SK-MEL-5 (cell line): ENCODE results near the gene TENM4. TPM values are rescaled to one million over a fixed set of nuclear protein-coding genes. Genes with fewer than 3 reads are reported as not detected.
"Not testable (repeated sequence)": the region's sequence is repeated elsewhere in the genome, so short reads cannot be mapped to it uniquely, and the experiment has no call there.

Experiments
- DNase-seq: peaks from one replicate; pipeline ENCODE4 v3.0.0-alpha.2; 2016; ENCODE audit warnings: low read depth, low spot score
- in situ Hi-C: cut with HindIII; loops from 2 replicates; pipeline ENCODE4 v1.10.0; 2016; ENCODE audit warnings: low sequenced_read_pairs, high pct_unique_total_duplicates, low pct_unique_long_range_greater_than_20kb
- total RNA-seq: library from RNA; depleted of rRNA; stranded (reverse); fragments of >200 nt; shearing (Covaris generic); gene quantifications from 2 replicates; pipeline ENCODE4 v1.2.3, GENCODE V29; 2014

TENM4 gene
- total RNA-seq, 1 experiment from 2014 or later: 0.08 TPM

DNA sequence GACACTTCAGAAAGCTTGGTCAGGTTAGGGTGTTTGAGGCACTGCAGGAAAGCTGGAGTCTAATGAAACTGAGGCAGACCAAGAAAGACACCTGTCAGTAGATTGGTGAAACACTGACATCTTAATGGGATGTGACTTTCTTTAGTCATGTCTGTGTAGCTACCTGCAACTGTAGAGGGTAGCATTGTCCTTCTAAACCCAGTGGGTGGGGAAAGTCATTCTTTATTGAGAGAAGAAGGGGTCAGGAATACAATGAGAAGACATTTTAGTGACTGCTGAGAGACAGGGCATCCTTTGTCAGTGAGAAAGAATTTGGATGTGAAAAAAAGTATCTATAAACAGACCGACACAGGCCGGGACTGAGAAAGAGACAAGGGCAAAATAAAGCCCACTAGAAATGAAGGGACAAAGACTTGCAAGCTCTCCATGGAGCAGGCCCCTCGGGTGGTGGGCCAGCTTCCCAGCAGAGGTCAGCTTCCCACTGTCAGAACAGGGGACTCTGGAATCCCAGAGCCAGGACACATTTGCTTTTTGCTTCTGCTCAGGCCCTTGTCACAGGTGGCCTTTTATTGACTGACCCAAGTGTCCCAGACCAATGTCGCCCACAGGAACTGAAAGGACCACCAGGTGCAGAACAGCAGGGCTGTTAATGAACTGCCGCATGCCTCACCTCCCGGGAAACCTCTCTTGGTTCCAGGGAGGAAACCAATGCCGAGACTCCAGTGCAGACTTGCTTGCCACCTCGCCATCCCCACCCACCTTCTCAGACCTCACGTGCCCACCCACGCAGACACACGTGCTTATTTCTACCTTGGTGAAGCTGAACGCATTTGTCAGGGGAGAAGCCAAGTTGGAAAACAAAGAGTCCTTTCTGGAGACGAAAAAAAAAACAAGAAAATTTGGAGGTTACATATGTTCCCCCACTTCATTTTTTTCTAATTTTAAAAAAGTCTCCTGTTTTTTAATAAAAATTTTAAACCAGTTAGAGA lies 212.8 kb downstream of the TENM4 start:
- in situ Hi-C loops: no loop called here
- DNase-seq: no peak

DNA sequence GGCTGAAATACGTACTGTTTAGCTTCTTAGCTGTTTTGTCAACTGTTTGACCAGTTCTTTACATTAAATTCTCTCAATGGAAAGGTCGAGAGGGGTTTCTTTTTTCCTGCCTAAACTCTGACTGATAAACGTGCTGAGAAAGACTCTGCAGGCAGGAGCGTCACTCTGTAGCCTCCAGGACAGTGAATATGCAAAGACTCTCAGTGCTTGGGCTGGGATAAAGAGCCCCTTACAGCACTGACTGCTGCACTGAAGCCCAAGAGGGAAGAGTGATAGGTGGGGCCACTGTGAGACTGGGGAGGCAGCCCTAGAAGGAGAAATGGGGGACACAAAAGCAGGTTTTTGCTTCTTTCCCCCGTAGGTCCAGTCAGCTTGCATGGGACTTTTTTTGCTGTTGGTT lies 213.5 kb downstream of the TENM4 start:
- in situ Hi-C loops: no loop called here
- DNase-seq: no peak

DNA sequence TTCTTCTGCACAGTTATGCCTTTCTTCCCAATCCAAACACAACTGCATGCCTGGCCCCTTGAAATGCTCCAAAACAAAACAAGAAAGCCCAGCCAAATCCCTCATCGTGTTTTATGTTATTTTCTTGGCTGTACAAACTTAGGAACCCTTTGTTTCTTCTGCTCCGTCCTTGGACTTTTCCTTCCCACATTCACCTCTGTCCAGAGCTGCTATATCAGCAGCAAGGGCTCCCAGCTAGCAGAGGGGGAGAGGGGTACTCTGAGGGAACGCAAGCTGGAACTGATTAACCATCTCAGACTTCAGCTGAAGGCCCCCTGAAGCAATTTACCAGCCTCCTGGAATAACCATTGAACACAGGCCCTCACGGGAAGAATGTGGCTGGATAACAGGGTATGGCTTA lies 214.7 kb downstream of the TENM4 start:
- no peak for DNase-seq
- in situ Hi-C loops: no loop called here

DNA sequence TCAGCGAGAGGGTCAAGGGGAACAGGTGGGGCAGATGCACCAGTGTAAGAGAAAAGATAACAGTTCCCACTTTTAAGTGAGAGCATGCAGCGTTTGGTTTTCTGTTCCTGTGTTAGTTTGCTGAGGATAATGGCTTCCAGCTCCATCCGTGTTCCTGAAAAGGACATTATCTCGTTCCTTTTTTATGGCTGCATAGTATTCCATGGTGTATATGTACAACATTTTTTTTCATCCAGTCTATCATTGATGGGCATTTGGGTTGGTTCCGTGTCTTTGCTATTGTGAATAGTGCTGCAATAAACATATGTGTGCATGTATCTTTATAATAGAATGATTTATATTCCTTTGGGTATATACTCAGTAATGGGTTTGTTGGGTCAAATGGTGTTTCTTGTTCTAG lies 218.7 kb downstream of the TENM4 start:
- in situ Hi-C loops, DNase-seq: not testable (repeated sequence)

DNA sequence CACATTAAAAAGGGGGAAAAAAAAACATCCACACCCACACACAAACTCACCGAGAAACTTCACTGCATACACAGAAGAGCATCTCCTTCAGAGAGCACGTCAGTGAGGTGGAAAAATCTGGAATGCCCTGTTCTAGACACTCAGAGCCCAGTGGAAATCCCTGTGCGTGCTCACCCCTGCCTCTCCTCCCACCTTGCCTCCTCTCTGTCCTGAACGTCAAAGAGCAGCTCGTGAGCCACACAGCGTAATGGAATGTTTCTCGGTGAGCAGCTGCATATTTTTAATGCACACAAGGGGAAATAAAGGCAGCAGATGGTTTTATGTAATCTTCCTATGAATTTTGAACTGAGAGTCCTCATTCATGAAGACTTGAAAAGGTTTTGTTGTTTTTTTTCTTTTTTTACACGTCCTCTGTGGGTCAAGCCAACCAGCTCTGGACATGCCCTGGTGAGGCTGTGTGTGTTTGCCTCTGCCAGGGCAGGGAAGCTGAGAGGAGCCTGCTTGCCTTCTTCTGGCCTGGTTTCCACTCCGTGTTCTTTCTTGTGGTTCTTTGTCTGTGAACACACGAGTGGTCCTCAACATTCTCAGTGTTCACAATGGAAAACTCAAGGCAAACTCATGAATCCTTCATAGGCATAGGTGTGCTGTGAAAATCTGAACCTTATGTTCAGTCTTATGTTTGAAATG lies 219.2 kb downstream of the TENM4 start:
- in situ Hi-C loops: no loop called here

DNA sequence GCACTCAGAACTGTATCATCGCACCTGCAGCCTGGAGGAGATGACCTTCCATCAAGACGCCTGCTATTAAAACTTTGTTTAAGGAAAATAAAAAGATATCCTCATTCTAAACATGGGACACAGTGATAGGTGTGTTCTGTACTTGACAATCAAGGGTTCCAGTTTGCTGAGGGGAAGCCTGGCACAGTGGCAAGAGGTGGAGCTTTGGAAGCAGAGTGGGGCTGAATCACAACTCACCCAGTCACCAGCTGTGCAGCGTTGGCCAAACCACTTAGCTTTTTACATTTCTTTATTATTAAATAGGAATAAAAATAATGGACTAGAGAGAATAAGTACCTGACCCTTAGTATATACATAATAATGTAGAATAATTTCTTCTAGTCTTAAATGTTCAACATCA lies 220.7 kb downstream of the TENM4 start:
- in situ Hi-C loops: no loop called here
- no peak for DNase-seq

More for the DNA sequence above, 219.2 kb downstream of the TENM4 start:
- DNase-seq: no peak

DNA sequence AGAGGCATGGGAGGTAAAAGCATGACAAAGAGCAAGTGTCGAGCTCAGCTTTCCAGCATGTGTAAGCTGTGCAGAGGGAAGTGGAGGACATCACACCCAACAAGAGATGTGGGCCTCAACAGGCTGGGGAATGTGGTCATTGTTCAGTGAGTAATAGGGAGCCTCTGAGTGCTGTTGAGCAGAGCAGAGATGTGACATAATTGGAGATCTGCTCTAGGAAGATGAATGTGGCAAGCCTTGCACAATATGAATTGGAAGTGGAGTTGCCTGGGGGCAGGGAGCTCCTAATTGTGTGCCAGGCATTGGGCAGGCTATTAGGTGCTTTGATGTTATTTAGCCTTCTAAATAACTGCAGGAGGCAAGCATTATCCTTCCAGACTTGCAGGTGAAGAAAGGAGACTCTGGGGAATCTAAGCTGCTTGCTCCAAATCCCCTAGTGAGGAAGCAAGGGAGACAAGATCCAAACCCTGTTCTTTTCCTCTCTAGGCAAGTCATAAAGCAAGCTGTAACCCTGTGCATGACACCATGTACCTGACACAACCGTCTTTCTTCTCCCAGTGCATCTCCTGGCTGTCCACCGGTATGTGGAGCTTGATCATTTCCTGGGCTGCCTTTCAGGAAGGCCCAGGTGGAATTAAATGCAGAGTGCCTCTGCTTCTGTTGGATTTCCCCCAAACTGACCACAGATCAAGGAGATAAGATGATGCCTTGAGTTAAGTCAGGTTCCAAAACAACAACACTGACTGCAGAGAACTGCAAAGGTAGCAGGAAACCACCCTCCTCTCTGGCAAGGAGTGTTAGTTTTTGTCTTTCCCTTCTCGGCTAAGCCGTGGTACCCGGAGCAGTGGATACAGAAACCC lies 221.4 kb downstream of the TENM4 start:
- in situ Hi-C loops: no loop called here
- no peak for DNase-seq

DNA sequence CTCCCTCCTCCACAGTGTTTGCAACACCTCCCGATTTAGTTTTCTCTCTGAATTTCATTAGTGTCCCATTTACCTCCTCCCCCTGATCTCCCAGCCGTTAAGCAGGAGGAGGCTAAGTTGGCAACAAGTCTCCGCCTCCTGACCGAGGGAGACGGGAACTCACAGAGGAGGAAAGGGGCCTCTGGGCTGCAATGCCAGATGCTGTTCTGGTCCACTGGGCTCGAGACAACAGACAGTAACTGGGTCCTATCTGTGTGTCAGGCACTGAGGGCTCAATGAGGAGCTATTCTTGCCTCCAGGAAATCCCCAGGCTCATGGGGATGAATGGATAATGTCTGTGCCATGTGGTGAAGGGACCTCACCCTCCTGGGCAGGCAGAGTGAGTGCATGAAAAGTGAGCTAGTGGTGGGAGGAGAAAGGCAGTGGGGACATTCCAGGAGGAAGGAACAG lies 228.1 kb downstream of the TENM4 start:
- DNase-seq: no peak
- in situ Hi-C loops: no loop called here

DNA sequence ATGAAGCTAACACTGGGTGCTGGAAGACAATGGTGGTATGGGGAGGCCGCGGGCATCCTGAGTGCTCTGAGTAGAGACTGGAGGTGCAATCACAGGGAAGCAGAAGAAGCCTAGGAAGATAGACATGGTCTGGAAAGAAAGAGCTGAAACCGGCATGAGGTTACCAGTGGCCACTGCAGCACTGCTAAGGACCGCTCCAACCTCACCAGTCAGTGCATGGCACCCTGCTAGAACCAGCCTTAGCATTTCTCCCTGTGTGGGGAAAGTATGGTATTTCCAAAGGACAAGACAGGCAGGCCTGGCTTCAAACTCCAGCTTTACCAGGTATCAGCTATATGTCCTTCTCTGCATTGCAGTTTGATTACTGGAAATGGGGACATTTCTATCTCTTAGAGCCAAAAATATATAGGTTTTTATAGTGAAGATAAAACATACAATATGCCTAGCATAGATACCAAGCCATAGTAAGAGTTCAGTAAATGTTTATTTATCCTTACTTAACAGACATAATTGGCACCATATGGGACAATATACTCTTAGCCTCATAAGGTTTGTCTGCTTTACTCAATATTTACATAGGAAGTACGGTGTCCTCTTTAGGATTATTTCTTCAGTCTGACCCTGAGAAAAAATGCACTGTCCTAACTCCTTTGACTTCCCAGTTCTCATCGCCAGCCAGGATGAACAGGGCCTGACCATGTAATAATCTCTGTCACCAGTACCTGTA lies 231.1 kb downstream of the TENM4 start:
- in situ Hi-C loops: no loop called here
- no peak for DNase-seq

DNA sequence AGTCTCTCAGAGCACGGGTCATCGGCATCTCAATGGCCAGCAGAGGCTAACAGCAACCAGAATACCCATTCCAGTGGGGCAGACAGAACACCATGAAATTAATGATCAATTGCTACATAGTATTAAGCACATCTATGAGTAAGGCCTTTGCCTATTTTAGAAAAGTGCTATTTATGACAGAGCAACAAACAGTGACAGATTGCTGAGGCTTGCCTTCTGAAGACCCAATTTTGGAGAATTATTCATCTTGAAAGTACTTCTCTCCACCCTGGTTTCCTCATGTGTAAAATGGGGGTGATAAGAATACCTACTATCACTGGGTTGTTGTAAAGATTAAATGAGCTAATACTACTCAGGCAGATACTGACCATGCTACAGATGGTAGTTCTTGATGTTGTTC lies 232.7 kb downstream of the TENM4 start:
- DNase-seq: no peak
- in situ Hi-C loops: no loop called here

DNA sequence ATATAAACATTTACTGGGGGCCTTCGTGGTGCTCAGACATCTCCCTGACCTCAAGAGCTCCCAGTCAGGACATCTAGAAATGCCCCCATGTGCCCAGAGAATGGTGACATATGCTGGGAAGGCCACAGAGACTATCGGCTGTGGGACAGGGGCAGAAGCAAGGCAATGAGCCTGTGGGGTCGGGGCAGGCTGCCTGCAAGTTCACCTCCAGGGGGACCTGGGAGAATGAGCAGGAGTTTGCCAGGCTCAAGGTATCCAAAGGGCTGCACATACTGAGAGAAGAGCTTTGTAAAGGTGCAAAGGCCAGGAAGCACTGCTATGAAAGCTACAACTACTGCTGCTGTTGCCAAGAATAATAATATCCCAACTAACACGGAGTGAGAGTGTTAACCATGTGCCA lies 233.9 kb downstream of the TENM4 start:
- in situ Hi-C loops: no loop called here
- no peak for DNase-seq

DNA sequence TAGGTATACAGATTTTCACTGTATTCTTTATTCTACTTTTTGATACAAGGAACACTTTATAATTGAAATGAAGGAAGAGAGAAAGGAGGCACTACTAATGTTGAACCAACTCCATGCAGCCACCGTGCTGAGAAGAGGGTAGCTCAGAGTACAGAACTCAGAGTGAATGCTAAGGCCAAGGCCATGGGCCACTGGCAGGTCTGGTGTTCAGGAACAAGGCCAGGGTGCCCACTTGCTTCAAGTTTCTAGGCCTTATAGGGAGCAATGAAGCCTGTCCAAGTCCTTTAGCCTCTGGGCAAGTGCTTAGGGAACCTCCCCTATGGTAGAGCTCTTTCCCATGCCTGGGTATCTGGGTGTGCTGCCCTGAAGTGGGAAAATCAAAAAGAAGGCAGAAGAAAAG lies 235.0 kb downstream of the TENM4 start:
- in situ Hi-C loops: no loop called here
- no peak for DNase-seq

DNA sequence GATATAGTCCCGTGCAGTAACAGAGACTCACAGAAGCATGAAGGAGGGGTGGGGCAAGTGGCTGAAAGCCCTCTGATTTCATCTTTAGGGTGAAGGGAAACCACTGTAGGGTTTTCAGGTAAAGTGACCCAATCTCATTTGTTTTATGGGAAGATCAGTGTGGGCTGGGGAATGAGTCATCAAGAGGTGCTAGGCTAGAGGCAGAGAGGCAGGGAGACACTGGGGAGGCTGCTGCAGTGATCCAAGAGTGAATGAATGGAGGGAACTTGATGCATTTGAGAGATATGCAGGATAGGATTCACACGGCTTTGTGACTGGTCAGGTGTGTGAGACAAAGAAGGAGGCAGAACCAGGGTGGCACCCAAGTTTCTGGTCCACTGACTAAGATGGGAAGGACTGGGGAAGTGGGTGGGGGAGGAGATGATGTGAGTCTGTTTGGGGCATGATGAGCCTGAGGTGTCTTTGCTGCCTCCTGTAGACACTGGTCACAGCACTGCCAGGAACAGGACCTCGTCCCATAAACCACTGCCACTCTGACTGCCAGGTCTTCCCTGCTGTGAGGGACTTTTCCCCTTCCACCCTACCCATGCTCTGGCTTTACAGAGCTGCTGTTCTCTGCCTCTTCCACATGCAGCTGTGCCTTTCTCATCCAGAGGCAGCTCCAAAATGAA lies 239.0 kb downstream of the TENM4 start:
- no peak for DNase-seq
- in situ Hi-C loops: no loop called here

DNA sequence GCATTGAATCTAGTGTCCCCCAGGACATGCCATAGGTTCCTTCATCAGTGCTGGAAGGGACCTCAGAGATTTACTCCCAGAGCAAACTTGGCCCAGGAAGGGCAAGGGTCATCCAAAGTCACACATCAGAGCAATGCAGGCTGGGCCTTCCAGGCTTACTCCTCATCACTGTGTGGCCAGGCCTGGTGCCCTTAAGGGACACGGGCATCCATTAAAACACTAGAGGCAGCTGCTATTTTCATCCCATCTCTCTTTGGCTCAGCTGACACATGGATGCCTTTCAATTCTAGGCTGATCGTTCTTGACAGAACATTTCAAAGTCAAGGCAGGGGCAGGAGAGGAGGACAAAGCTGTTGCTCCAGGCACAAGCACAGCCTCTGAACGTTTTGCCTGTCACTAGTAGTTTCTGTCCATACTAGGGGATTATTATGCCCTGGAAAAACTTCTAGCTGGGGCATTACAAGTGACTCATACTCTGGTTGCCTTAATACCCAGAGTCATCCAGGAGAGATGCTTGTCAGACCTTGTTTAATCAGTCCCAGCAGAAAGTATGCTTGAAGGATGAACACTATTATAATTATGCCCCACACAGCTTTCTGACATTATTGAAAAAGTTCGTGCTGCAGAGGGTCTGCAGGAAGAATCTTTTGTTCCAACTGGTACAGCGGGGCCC lies 240.3 kb downstream of the TENM4 start:
- in situ Hi-C loops: no loop called here
- DNase-seq: no peak

DNA sequence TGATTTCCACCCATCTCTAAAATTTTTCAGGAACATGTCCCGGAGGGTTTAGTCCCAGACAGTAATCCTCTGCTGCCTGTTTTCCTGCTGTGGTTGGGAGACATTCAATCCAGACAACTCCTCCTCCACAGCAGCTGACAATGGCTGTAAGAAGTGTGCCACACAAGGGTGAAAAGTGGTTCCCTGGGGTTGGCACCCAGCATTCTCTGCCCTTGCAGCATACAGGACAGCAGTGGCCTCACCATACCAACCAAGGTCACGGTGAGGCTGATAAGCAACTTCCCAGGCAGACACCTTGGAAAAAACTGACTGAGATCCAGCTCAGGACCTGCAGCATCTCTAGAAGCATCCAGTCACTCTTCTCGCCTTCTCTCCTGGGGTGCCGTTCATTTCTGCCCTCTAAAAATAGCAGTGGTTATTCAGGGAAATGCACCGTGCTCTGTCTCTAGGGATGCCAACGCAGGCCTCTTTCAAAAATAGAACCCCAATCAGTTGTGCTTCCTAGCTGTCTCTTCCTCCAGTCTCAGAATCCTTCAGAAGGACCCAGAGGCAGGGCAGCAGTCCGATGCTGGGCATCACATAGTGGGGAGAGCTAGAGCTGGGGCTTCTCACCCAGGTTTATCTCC lies 241.0 kb downstream of the TENM4 start:
- DNase-seq: no peak
- in situ Hi-C loops: no loop called here

DNA sequence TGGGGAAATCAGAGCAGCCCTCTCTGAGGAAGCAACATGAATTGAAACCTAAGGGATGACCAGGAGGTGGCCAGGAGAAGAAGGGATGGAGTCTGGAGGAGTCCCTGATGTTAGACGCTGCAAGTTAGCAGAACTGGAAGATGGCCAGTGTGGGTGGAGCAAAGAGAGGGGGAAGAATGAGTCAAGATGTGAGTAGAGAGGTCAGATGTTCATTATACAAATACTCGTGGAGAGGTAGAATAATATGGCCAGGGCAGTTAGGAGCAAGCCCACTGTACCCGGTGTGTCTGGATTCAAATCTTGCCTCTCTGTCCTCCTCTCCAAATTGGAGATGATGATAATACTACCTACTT lies 242.0 kb downstream of the TENM4 start:
- in situ Hi-C loops: no loop called here
- no peak for DNase-seq
